RWPE2 (cell line): ENCODE measurements around the gene ZNF101.

Source experiments
- ATAC-seq: fragments of 200-7000 bp; cut with Tn5 transposase; 3 replicates; pipeline ENCODE4 v1.9.1; 2021; ENCODE audit warnings: low read depth
- DNase-seq: peaks from one replicate; pipeline ENCODE4 v3.0.0-alpha.2; 2020; ENCODE audit warnings: low spot score
- H3K27ac ChIP-seq: fragments of 450-650 bp; 2 replicates; pipeline ENCODE4 v1.5.1; 2017; ENCODE audit warnings: mild to moderate bottlenecking; ENCODE audit not compliant: poor library complexity, severe bottlenecking
- H3K27me3 ChIP-seq: fragments of 250-450 bp; sonication (Bioruptor Pico); 2 replicates; pipeline ENCODE4 v1.5.1; 2021; ENCODE audit warnings: mild to moderate bottlenecking, moderate library complexity; ENCODE audit not compliant: insufficient read depth, poor library complexity, severe bottlenecking
- H3K36me3 ChIP-seq: fragments of 250-450 bp; sonication (Bioruptor Pico); 2 replicates; pipeline ENCODE4 v1.5.1; 2020; ENCODE audit warnings: low read depth, mild to moderate bottlenecking, moderate library complexity
- H3K4me1 ChIP-seq: fragments of 250-450 bp; sonication (Bioruptor Pico); 2 replicates; pipeline ENCODE4 v1.5.1; 2021; ENCODE audit warnings: mild to moderate bottlenecking, moderate library complexity; ENCODE audit not compliant: insufficient read depth, poor library complexity, severe bottlenecking
- H3K4me3 ChIP-seq: fragments of 250-450 bp; sonication (Bioruptor Pico); 2 replicates; pipeline ENCODE4 v1.5.1; 2021; ENCODE audit warnings: mild to moderate bottlenecking, moderate library complexity; ENCODE audit not compliant: severe bottlenecking
- H3K9me3 ChIP-seq: fragments of 250-450 bp; sonication (Bioruptor Pico); 2 replicates; pipeline ENCODE4 v1.5.1; 2021; ENCODE audit warnings: mild to moderate bottlenecking, moderate library complexity; ENCODE audit not compliant: severe bottlenecking
- TF ChIP-seq, protein P1 (sequence below): fragments of 450-650 bp; IDR thresholded peaks from one replicate; pipeline ENCODE4 v1.5.1; 2017; ENCODE audit warnings: mild to moderate bottlenecking, moderate library complexity; ENCODE audit not compliant: poor library complexity, severe bottlenecking

ZNF101 gene

DNA sequence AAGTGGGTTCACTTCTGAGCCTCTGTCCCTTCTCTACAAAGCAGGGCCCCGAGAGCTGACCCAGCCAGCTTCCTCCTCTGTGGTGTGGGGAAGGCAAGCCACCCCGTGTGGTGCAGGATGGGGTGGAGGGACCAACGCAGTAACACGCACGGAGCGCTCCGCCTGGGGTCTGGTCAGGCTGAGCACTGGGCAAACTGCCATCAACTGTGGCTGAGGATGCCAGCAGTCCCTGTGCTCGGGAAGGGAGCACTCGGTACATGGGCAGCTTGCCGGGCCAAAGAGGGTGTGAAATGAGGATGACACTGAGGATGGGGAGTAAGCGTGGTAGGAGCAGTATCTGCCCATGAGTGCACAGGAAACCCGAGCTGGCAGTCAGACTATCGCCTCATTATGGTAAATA lies 17.6 kb upstream of the ZNF101 start:
- Histone ChIP-seq H3K9me3 (no peaks in the 10 kb centered on the region), H3K4me1 (no peaks in the 10 kb centered on the region), H3K27me3 (no peaks in the 10 kb centered on the region), H3K36me3 (peaks cover 71% of the 10 kb centered on the region), H3K4me3 (no peak overlapping the region), H3K27ac (no peak overlapping the region)
- DNase-seq (no peak), ATAC-seq (no peak)
- TF ChIP-seq, protein P1, sequence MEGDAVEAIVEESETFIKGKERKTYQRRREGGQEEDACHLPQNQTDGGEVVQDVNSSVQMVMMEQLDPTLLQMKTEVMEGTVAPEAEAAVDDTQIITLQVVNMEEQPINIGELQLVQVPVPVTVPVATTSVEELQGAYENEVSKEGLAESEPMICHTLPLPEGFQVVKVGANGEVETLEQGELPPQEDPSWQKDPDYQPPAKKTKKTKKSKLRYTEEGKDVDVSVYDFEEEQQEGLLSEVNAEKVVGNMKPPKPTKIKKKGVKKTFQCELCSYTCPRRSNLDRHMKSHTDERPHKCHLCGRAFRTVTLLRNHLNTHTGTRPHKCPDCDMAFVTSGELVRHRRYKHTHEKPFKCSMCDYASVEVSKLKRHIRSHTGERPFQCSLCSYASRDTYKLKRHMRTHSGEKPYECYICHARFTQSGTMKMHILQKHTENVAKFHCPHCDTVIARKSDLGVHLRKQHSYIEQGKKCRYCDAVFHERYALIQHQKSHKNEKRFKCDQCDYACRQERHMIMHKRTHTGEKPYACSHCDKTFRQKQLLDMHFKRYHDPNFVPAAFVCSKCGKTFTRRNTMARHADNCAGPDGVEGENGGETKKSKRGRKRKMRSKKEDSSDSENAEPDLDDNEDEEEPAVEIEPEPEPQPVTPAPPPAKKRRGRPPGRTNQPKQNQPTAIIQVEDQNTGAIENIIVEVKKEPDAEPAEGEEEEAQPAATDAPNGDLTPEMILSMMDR = no peak

- Histone ChIP-seq H3K4me1 (no peaks in the 10 kb centered on the region), H3K27ac (no peak overlapping the region), H3K4me3 (no peak overlapping the region), H3K36me3 (peaks cover 79% of the 10 kb centered on the region), H3K9me3 (no peaks in the 10 kb centered on the region), H3K27me3 (no peaks in the 10 kb centered on the region)
- no peak for ATAC-seq
- TF ChIP-seq, protein P1 = no peak
- DNase-seq = no peak
Observed at GRCh38 chr19:19652482-19653295, 15.9 kb upstream of the ZNF101 start.

DNA sequence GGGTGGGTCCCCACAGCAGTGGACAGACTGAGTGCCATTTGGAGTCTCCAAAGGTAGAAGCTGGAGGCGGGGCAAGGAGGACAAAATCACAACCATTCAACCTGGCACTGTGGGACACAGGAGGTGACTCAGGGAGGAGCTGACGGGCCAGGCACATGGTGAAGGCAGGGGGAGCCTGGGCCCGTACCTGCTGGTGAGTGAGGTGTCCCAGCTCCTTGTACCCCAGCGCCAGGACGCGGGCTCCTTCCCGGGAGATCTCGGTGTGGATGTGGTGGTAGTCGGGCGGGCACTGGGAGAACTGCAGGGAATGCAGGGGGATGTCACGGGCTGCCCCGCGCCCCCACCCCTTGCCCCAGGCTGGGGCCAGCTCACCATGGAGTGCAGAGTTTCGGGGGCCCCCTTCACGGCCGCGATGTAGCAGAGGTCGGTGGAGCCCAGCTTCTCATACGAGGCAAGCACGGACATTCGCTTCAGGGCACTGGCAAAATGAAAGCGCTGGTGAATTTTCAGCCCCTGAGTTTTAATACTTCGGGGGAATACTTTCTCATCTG lies 15.0 kb upstream of the ZNF101 start:
- Histone ChIP-seq H3K4me1 (no peaks in the 10 kb centered on the region), H3K36me3 (peaks cover 82% of the 10 kb centered on the region), H3K9me3 (no peaks in the 10 kb centered on the region), H3K27ac (no peak overlapping the region), H3K4me3 (no peak overlapping the region), H3K27me3 (no peaks in the 10 kb centered on the region)
- TF ChIP-seq, protein P1 = no peak
- ATAC-seq = no peak
- DNase-seq = no peak

- Histone ChIP-seq H3K27me3 (no peaks in the 10 kb centered on the region), H3K4me3 (no peak overlapping the region), H3K27ac (no peak overlapping the region), H3K36me3 (peaks cover 86% of the 10 kb centered on the region), H3K4me1 (no peaks in the 10 kb centered on the region), H3K9me3 (no peaks in the 10 kb centered on the region)
- DNase-seq (no peak), ATAC-seq (no peak)
- TF ChIP-seq, protein P1 = no peak
Observed at GRCh38 chr19:19654441-19654840, 14.2 kb upstream of the ZNF101 start.

GRCh38 chr19:19655051-19655594 lies 13.5 kb upstream of the ZNF101 start:
- ATAC-seq (no peak), DNase-seq (no peak)
- Histone ChIP-seq H3K27ac (no peak overlapping the region), H3K4me3 (no peak overlapping the region), H3K4me1 (no peaks in the 10 kb centered on the region), H3K36me3 (peaks cover 91% of the 10 kb centered on the region), H3K27me3 (no peaks in the 10 kb centered on the region), H3K9me3 (no peaks in the 10 kb centered on the region)
- TF ChIP-seq, protein P1 = no peak
